Neutrophil (primary cell): ENCODE data around the gene DUSP2.

Source experiments
- H3K27ac ChIP-seq: fragments of 200-600 bp; sonication (generic); 2 replicates; pipeline ENCODE4 v1.5.1; 2016; ENCODE audit warnings: mild to moderate bottlenecking, moderate library complexity
- H3K27me3 ChIP-seq: fragments of 200-600 bp; sonication (generic); 2 replicates; pipeline ENCODE4 v1.6.0; 2016; ENCODE audit warnings: mild to moderate bottlenecking
- H3K36me3 ChIP-seq: fragments of 200-600 bp; sonication (generic); 2 replicates; pipeline ENCODE4 v1.5.1; 2017
- H3K4me1 ChIP-seq, 2 experiments: fragments of 200-600 bp in 1 of 2; sonication (generic) in 1 of 2; 1 replicate in 1 of 2; 2 replicates in 1 of 2; pipeline versions ENCODE4 v1.5.1 to v1.6.1; 2013 to 2016; ENCODE audit warnings: low read depth in 1 of 2, low read length in 1 of 2, mild to moderate bottlenecking in 1 of 2, moderate library complexity in 1 of 2; ENCODE audit not compliant: control insufficient read depth in 1 of 2, insufficient read depth in 1 of 2
- H3K4me3 ChIP-seq, 2 experiments: fragments of 200-600 bp in 1 of 2; sonication (generic) in 1 of 2; 1 replicate in 1 of 2; 2 replicates in 1 of 2; pipeline ENCODE4 v1.5.1; 2013 to 2016; ENCODE audit warnings: low read depth in 1 of 2, low read length in 1 of 2, mild to moderate bottlenecking in 1 of 2, moderate library complexity in 1 of 2
- H3K9me3 ChIP-seq: fragments of 200-600 bp; sonication (generic); 2 replicates; pipeline ENCODE4 v1.5.1; 2016
- CTCF ChIP-seq: fragments of 200-600 bp; sonication (generic); IDR thresholded peaks from 2 replicates; pipeline ENCODE4 v1.5.1; 2016; ENCODE audit warnings: antibody characterized with exemption

The DUSP2 gene

GRCh38 chr2:96137321-96138178 is 7.7 kb downstream of the DUSP2 start:
- Histone ChIP-seq H3K36me3 (no peaks in the 10 kb centered on the region), H3K4me1 (no peaks in the 10 kb centered on the region), H3K27me3 (no peaks in the 10 kb centered on the region), H3K27ac (no peak overlapping the region), H3K4me3 (no peak overlapping the region), H3K9me3 (no peaks in the 10 kb centered on the region)
- no peak for TF ChIP-seq CTCF

- Histone ChIP-seq H3K4me1 (no peaks in the 10 kb centered on the region), H3K27me3 (no peaks in the 10 kb centered on the region), H3K27ac (no peak overlapping the region), H3K4me3 (no peak overlapping the region), H3K9me3 (no peaks in the 10 kb centered on the region), H3K36me3 (no peaks in the 10 kb centered on the region)
- no peak for TF ChIP-seq CTCF
These were observed 9.0 kb downstream of the DUSP2 start for GRCh38 chr2:96136129-96136720.

- no peaks in the 10 kb centered on the region for H3K27me3 ChIP-seq
- no peak for TF ChIP-seq CTCF
- no peaks in the 10 kb centered on the region for H3K36me3 ChIP-seq
- H3K9me3 ChIP-seq = no peaks in the 10 kb centered on the region
- H3K27ac ChIP-seq = no peak overlapping the region
- H3K4me3 ChIP-seq = no peak overlapping the region
- H3K4me1 ChIP-seq = no peaks in the 10 kb centered on the region
These were observed 9.6 kb downstream of the DUSP2 start for GRCh38 chr2:96135621-96136020.

GRCh38 chr2:96135171-96135570 is 10.1 kb downstream of the DUSP2 start:
- no peak for TF ChIP-seq CTCF
- no peak overlapping the region for H3K27ac ChIP-seq
- H3K4me1 ChIP-seq = no peaks in the 10 kb centered on the region
- H3K9me3 ChIP-seq = no peaks in the 10 kb centered on the region
- H3K4me3 ChIP-seq = no peak overlapping the region
- H3K27me3 ChIP-seq = no peaks in the 10 kb centered on the region
- no peaks in the 10 kb centered on the region for H3K36me3 ChIP-seq

- TF ChIP-seq CTCF = no peak
- Histone ChIP-seq H3K27ac (no peak overlapping the region), H3K4me1 (no peaks in the 10 kb centered on the region), H3K4me3 (no peak overlapping the region), H3K36me3 (no peaks in the 10 kb centered on the region), H3K27me3 (no peaks in the 10 kb centered on the region), H3K9me3 (no peaks in the 10 kb centered on the region)
These were observed 10.8 kb downstream of the DUSP2 start for GRCh38 chr2:96134421-96134820.
